HepG2 (cell line): ENCODE measurements around the gene BLMH. TPM values are rescaled to one million over a fixed set of nuclear protein-coding genes. Genes with fewer than 3 reads are reported as not detected.

ENCODE experiments used
- AGO2 ChIP-seq: fragments of 200-400 bp; formaldehyde crosslinking; optimal IDR thresholded peaks from 2 replicates; pipeline ENCODE3; 2017; ENCODE audit warnings: mild to moderate bottlenecking, low read depth, low read length, moderate library complexity
- EP300 ChIP-seq, 3 experiments: sonication (generic) in 1 of 3; formaldehyde crosslinking in 1 of 3; IDR thresholded peaks; 2 replicates each; pipeline versions ENCODE4 v1.5.1 to v1.6.1; 2011 to 2020; ENCODE audit warnings: low read depth in 2 of 3, low read length in 2 of 3, borderline replicate concordance in 1 of 3, improper control_type of control experiment in 1 of 3, mild to moderate bottlenecking in 1 of 3, missing genetic modification reagents in 1 of 3, moderate library complexity in 1 of 3
- ETS1 ChIP-seq: sonication (generic); formaldehyde crosslinking; IDR thresholded peaks from 2 replicates; pipeline ENCODE4 v1.4.0; 2020; ENCODE audit warnings: missing genetic modification reagents
- HOXA5 ChIP-seq: sonication (generic); formaldehyde crosslinking; IDR thresholded peaks from 2 replicates; pipeline ENCODE4 v1.4.0; 2020; ENCODE audit warnings: missing genetic modification reagents
- NFE2L2 ChIP-seq: fragments of 150-350 bp; IDR thresholded peaks from 2 replicates; pipeline ENCODE4 v1.6.1; 2014; ENCODE audit warnings: low read length
- STAG1 ChIP-seq: sonication (generic); formaldehyde crosslinking; IDR thresholded peaks from 2 replicates; pipeline ENCODE4 v1.4.0; 2020; ENCODE audit warnings: missing genetic modification reagents
- ZBTB10 ChIP-seq: sonication (generic); formaldehyde crosslinking; IDR thresholded peaks from 2 replicates; pipeline ENCODE4 v1.4.0; 2020; ENCODE audit warnings: missing genetic modification reagents, borderline replicate concordance
- polyA plus RNA-seq, 8 experiments: library from polyadenylated mRNA; depleted of rRNA in 3 of 8; stranded (reverse) in 7 of 8; unstranded in 1 of 8; fragments of >200 nt; fragmentation: Illumina TruSeq in 4 of 8; extraction: Trizol in 4 of 8; gene quantifications; 2 replicates each; pipeline versions ENCODE4 v1.2.1 to v1.2.3, GENCODE V29; 2011 to 2016; ENCODE audit warnings: low read depth in 4 of 8, missing spikeins in 1 of 8, mixed read lengths in 1 of 8; ENCODE audit not compliant: insufficient read depth in 1 of 8
- total RNA-seq, 5 experiments: library from RNA; depleted of rRNA; stranded (reverse); fragments of >200 nt; fragmentation: Illumina TruSeq; extraction: Trizol; gene quantifications; 2 replicates each; pipeline ENCODE4 v1.2.3, GENCODE V29; 2016; ENCODE audit warnings: low read depth in 1 of 5

BLMH gene
- total and polyA plus RNA-seq, 2 of the 13 experiments (the other 11 are each of a cell fraction or from before 2014, with no cell fraction given) = 12.1 to 41.0 TPM

- TF ChIP-seq HOXA5 (CRISPR knock-in tag) (peak; percentile 73; the same call in 1 of the 2 replicates), NFE2L2 (no peak), ETS1 (CRISPR knock-in tag) (no peak), STAG1 (CRISPR knock-in tag) (no peak), ZBTB10 (no peak), EP300 (IDR thresholded peaks at IDR 0.05; ENCODE audit: low read depth in 2 of 2, low read length in 2 of 2) (peak in 1 of 2 experiments; percentile 13; a peak in 1 of 4 replicates), EP300 (CRISPR knock-in tag; IDR thresholded peaks at IDR 0.05; ENCODE audit: borderline replicate concordance) (no peak), AGO2 (peak; percentile 70)
Measured at GRCh38 chr17:30291543-30292285, at the start of gene BLMH (continued).
